ENCODE results near the gene MRPL49. TPM values are rescaled to one million over a fixed set of nuclear protein-coding genes. Genes with fewer than 3 reads are reported as not detected.
A peak's percentile ranks its signal among the peaks of the same experiment; 100 is the strongest.

Gene MRPL49
- total RNA-seq = 10 to 100 TPM; 50.7 to 53.6 TPM

- Mint-ChIP-seq H3K36me3 (peaks cover 27% of the 10 kb centered on the region), H3K4me3 (peak within 1 kb of the TSS; percentile 97), H3K27me3 (no peaks in the 10 kb centered on the region), H3K4me1 (peaks cover 30% of the 10 kb centered on the region), H3K9me3 (no peaks in the 10 kb centered on the region), H3K27ac (peak within 1 kb of the TSS; percentile 99)
- ATAC-seq (ENCODE audit: low read depth) (peak; percentile 84), DNase-seq (peak; percentile 96)
- POLR2A ChIA-PET = interaction anchor here (0.6 to 3.4 kb wide), 33 partner anchors 9 to 516 kb away, joined by 3 to 62 read pairs (median 3); partner anchors contain the start of genes CAPN1, CDCA5, MAP4K2 and POLA2
Measured at GRCh38 chr11:65121865-65122696, at the start of gene MRPL49, which contains the start of gene FAU. Gene MRPL49, plus strand, starts transcription at chr11:65122321. Its CDS starts 26 bp downstream, at chr11:65122347. Gene FAU, minus strand, starts transcription at chr11:65122134. Its CDS starts 321 bp downstream, at chr11:65121813.

GRCh38 chr11:65072631-65072966 lies 49.5 kb upstream of the MRPL49 start:
- Mint-ChIP-seq H3K9me3 (no peaks in the 10 kb centered on the region), H3K36me3 (peaks cover 15% of the 10 kb centered on the region), H3K27me3 (no peaks in the 10 kb centered on the region), H3K4me3 (no peak overlapping the region), H3K27ac (no peak overlapping the region), H3K4me1 (peaks cover 12% of the 10 kb centered on the region)
- DNase-seq (no peak), ATAC-seq (ENCODE audit: low read depth) (no peak)
- POLR2A ChIA-PET = no interaction called here

- H3K27ac Mint-ChIP-seq = peak overlapping the region; percentile 21
- H3K36me3 Mint-ChIP-seq = peaks cover 38% of the 10 kb centered on the region
- no peak overlapping the region for H3K4me3 Mint-ChIP-seq
- ATAC-seq (ENCODE audit: low read depth) = no peak
- H3K27me3 Mint-ChIP-seq = no peaks in the 10 kb centered on the region
- no peaks in the 10 kb centered on the region for H3K9me3 Mint-ChIP-seq
- peaks cover 44% of the 10 kb centered on the region for H3K4me1 Mint-ChIP-seq
- POLR2A ChIA-PET = no interaction called here
- no peak for DNase-seq
Measured at GRCh38 chr11:65077451-65077850, 44.7 kb upstream of the MRPL49 start.

DNA sequence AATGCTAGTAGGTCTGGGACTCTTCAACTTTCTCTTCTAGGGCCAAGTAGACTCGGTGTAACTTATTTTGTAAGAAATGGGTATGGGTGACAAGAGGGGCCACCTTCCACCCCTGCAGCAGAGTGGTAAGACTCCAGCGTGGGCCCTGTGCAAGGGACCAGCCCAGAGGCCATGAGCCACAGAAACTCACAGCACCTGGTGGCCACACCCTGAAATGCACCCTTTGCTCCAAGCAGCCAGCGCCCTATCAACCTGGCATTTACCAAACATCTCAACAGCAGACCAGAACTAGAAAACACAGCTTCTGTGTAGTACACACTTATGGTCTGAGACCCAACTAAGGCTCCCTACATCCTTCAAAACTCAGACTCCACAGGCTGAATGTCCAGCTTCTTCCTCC lies 44.0 kb upstream of the MRPL49 start:
- peaks cover 50% of the 10 kb centered on the region for H3K4me1 Mint-ChIP-seq
- H3K27ac Mint-ChIP-seq = peak overlapping the region; percentile 85
- POLR2A ChIA-PET = no interaction called here
- peak; percentile 76 for DNase-seq
- H3K4me3 Mint-ChIP-seq = peak overlapping the region; percentile 53
- H3K27me3 Mint-ChIP-seq = no peaks in the 10 kb centered on the region
- peak; percentile 85 for ATAC-seq (ENCODE audit: low read depth)
- H3K9me3 Mint-ChIP-seq = no peaks in the 10 kb centered on the region
- H3K36me3 Mint-ChIP-seq = peaks cover 44% of the 10 kb centered on the region

DNA sequence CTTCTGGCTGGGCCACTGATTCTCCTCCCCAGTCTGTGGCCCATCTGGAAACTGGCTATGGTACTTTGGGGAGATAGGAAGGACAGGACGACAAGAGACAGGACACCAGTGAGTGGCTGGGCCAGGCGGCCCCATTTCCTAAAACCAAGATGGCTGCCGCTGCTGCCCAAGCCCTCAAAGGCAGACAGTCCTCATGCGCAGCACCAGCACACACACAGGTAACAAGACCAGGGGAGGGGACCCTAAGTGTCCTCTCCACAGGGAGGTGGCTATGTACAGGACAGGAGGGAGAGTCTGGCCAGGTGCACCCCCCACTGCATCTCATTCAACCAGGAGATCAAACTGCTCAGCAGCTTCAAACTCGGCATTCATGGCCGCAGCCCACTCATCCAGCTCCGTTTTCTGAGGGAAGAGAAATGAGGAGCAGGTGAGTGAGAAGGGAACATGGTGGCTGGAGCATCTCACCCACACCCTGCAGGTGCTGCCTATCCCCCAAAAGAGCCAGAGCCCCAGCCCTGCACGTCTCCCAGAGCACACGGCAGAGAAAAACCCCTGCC lies 43.3 kb upstream of the MRPL49 start:
- H3K27ac Mint-ChIP-seq = peak overlapping the region; percentile 85
- DNase-seq (no peak), ATAC-seq (ENCODE audit: low read depth) (no peak)
- no peaks in the 10 kb centered on the region for H3K9me3 Mint-ChIP-seq
- peaks cover 44% of the 10 kb centered on the region for H3K36me3 Mint-ChIP-seq
- peak overlapping the region; percentile 53 for H3K4me3 Mint-ChIP-seq
- peaks cover 51% of the 10 kb centered on the region for H3K4me1 Mint-ChIP-seq
- no peaks in the 10 kb centered on the region for H3K27me3 Mint-ChIP-seq
- POLR2A ChIA-PET = interaction anchor here (1.1 kb wide), 1 partner anchor 39 kb away, joined by 4 read pairs; no protein-coding TSS in a partner anchor

DNA sequence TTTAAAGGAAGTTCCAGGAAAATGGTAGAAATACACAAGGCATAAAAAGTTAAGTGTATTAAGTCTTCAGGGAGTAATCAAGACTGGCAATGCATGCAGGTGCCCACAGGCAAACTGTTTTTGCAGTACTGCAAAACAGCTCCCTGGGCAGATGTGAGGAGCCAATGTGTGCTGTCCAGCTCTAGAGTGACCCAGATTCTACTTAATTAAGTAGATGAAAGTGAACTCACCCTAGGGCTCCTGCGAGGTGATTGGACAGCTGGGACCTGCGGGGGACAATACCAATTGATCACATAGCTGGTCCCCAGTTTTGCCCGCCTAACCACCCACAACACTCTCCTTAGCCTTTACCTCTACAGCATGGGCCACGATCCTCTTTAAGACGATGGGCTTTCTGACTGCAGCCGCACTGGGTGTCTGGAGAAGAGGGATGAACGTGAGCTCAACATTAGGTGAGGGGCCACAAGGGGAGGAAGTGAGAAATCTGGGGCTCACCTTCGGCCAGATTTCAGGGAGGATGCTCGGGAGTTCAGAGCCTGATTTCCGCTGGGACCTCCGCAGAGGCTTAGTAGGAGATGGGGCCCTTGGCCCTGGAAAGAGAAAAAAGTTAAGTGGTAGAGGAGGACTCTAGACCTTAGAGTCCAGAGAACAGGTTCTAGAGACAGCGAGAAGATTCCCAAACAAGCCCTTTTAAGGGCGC lies 38.8 kb upstream of the MRPL49 start:
- DNase-seq (no peak), ATAC-seq (ENCODE audit: low read depth) (peak; percentile 11)
- H3K36me3 Mint-ChIP-seq = peaks cover 35% of the 10 kb centered on the region
- H3K9me3 Mint-ChIP-seq = no peaks in the 10 kb centered on the region
- peak overlapping the region; percentile 99 for H3K27ac Mint-ChIP-seq
- peaks cover 46% of the 10 kb centered on the region for H3K4me1 Mint-ChIP-seq
- H3K4me3 Mint-ChIP-seq = peak overlapping the region; percentile 98
- no peaks in the 10 kb centered on the region for H3K27me3 Mint-ChIP-seq
- POLR2A ChIA-PET = interaction anchor here (0.9 to 2.3 kb wide), 12 partner anchors 13 to 338 kb away, joined by 3 to 15 read pairs (median 4); partner anchors contain the start of genes ARL2, FAU, MRPL49 and PPP2R5B

GRCh38 chr11:65083834-65084597 lies 38.1 kb upstream of the MRPL49 start, which contains the start of the genes CDCA5 and ZFPL1:
Gene CDCA5, minus strand, starts transcription at chr11:65084040. Its CDS starts 62 bp downstream, at chr11:65083978.
Gene ZFPL1, plus strand, starts transcription at chr11:65084222. Its CDS starts 477 bp downstream, at chr11:65084699.
- peaks cover 41% of the 10 kb centered on the region for H3K4me1 Mint-ChIP-seq
- POLR2A ChIA-PET = interaction anchor here (1.0 to 2.3 kb wide), 9 partner anchors 12 to 337 kb away, joined by 3 to 15 read pairs (median 4); partner anchors contain the start of genes ARL2, FAU, MRPL49 and SAC3D1
- H3K27ac Mint-ChIP-seq = peak within 1 kb of the TSS; percentile 99
- H3K27me3 Mint-ChIP-seq = no peaks in the 10 kb centered on the region
- H3K4me3 Mint-ChIP-seq = peak within 1 kb of the TSS; percentile 98
- peaks cover 34% of the 10 kb centered on the region for H3K36me3 Mint-ChIP-seq
- H3K9me3 Mint-ChIP-seq = no peaks in the 10 kb centered on the region
- DNase-seq (peak; percentile 100), ATAC-seq (ENCODE audit: low read depth) (peak; percentile 83)

DNA sequence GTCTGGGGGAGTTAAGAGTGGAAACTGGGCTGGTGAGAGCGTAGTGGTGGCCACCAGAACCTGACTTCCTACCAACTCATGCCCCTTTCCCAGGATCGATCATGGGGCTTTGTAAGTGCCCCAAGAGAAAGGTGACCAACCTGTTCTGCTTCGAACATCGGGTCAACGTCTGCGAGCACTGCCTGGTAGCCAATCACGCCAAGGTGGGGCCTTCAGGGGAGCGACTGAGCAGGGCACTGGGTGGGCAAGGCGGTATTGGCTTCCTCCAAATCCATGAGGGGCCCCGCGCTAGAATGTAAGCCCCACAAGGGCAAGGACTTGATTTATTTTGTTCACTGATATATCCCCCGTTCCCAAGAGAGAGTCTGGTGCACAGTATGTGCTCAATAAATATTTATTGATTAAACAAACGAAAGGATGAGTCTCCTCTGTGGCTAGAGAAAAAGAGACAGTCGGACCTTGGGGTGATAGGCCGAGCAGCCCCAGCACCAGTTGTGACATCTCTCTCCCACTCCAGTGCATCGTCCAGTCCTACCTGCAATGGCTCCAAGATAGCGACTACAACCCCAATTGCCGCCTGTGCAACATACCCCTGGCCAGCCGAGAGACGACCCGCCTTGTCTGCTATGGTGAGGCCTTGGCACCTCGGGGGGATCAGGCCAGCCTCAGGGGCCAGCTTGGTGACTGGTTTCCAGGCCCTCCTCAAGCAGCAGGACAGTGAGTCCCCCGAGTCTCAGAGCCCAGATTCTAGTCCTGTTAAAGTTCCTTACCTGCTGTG lies 37.3 kb upstream of the MRPL49 start:
- Mint-ChIP-seq H3K4me3 (peak overlapping the region; percentile 98), H3K9me3 (no peaks in the 10 kb centered on the region), H3K36me3 (peaks cover 36% of the 10 kb centered on the region), H3K27ac (peak overlapping the region; percentile 99), H3K4me1 (peaks cover 39% of the 10 kb centered on the region), H3K27me3 (no peaks in the 10 kb centered on the region)
- DNase-seq = no peak
- no peak for ATAC-seq (ENCODE audit: low read depth)
- POLR2A ChIA-PET = interaction anchor here (0.8 to 2.2 kb wide), 4 partner anchors 12 to 178 kb away, joined by 3 to 13 read pairs (median 6); partner anchors contain the start of genes FAU, MRPL49, VPS51 and ZNHIT2

GRCh38 chr11:65085446-65085845 lies 36.7 kb upstream of the MRPL49 start:
- H3K36me3 Mint-ChIP-seq = peaks cover 31% of the 10 kb centered on the region
- peak overlapping the region; percentile 98 for H3K4me3 Mint-ChIP-seq
- peaks cover 36% of the 10 kb centered on the region for H3K4me1 Mint-ChIP-seq
- POLR2A ChIA-PET = interaction anchor here (0.8 to 2.2 kb wide), 3 partner anchors 11 to 177 kb away, joined by 3 to 13 read pairs (median 5); partner anchors contain the start of genes FAU, MRPL49 and VPS51
- DNase-seq (no peak), ATAC-seq (ENCODE audit: low read depth) (no peak)
- H3K27ac Mint-ChIP-seq = peak overlapping the region; percentile 99
- no peaks in the 10 kb centered on the region for H3K9me3 Mint-ChIP-seq
- H3K27me3 Mint-ChIP-seq = no peaks in the 10 kb centered on the region

DNA sequence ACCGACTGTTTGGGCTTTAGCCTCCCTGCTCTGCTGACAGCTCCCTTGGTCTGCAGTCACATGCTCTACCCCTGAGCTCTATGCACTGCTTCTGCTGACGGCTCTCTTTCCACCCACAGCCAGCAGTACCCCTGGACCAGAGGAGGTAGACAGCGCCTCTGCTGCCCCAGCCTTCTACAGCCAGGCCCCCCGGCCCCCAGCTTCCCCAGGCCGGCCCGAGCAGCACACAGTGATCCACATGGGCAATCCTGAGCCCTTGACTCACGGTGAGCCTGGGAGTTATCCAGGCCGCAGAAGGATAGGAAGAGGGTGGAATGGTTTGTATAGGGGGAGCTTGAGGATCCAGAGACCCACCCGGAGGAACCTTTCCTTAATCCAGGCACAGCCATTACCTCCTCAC lies 35.3 kb upstream of the MRPL49 start:
- DNase-seq (no peak), ATAC-seq (ENCODE audit: low read depth) (no peak)
- Mint-ChIP-seq H3K27me3 (no peaks in the 10 kb centered on the region), H3K4me1 (peaks cover 24% of the 10 kb centered on the region), H3K27ac (no peak overlapping the region), H3K4me3 (no peak overlapping the region), H3K9me3 (no peaks in the 10 kb centered on the region), H3K36me3 (peaks cover 21% of the 10 kb centered on the region)
- POLR2A ChIA-PET = interaction anchor here (2.2 kb wide), 1 partner anchor 10 kb away, joined by 13 read pairs; the partner anchor contains the start of gene VPS51

- DNase-seq (no peak), ATAC-seq (ENCODE audit: low read depth) (no peak)
- POLR2A ChIA-PET = interaction anchor here (2.2 kb wide), 1 partner anchor 9 kb away, joined by 13 read pairs; the partner anchor contains the start of gene VPS51
- Mint-ChIP-seq H3K27ac (no peak overlapping the region), H3K9me3 (no peaks in the 10 kb centered on the region), H3K4me1 (peaks cover 21% of the 10 kb centered on the region), H3K36me3 (peaks cover 18% of the 10 kb centered on the region), H3K27me3 (no peaks in the 10 kb centered on the region), H3K4me3 (no peak overlapping the region)
Measured at GRCh38 chr11:65087216-65087615, 34.9 kb upstream of the MRPL49 start.

GRCh38 chr11:65087827-65088226 lies 34.3 kb upstream of the MRPL49 start:
- peaks cover 15% of the 10 kb centered on the region for H3K36me3 Mint-ChIP-seq
- peaks cover 16% of the 10 kb centered on the region for H3K4me1 Mint-ChIP-seq
- no peaks in the 10 kb centered on the region for H3K9me3 Mint-ChIP-seq
- no peak for ATAC-seq (ENCODE audit: low read depth)
- H3K4me3 Mint-ChIP-seq = no peak overlapping the region
- H3K27me3 Mint-ChIP-seq = no peaks in the 10 kb centered on the region
- POLR2A ChIA-PET = no interaction called here
- DNase-seq = no peak
- H3K27ac Mint-ChIP-seq = no peak overlapping the region
